Suprapubic skin (tissue), 4 donors: ENCODE measurements around the gene CCK.

Experiments used
- CTCF ChIP-seq, 2 donors: fragments of 200-600 bp in 1 of 2; fragments of 450-650 bp in 1 of 2; sonication (generic) in 1 of 2; IDR thresholded peaks; one replicate each; pipeline ENCODE4 v1.5.1; 2016 to 2019; ENCODE audit warnings: antibody characterized with exemption in 2 of 2, mild to moderate bottlenecking in 1 of 2, moderate library complexity in 1 of 2
- POLR2A ChIP-seq, 2 donors: fragments of 450-650 bp; IDR thresholded peaks; one replicate each; pipeline ENCODE4 v1.6.1; 2017; ENCODE audit warnings: antibody characterized with exemption in 2 of 2, mild to moderate bottlenecking in 2 of 2, moderate library complexity in 2 of 2
- POLR2AphosphoS5 ChIP-seq, 3 donors: sonication (generic); formaldehyde crosslinking; IDR thresholded peaks; one replicate each; pipeline ENCODE4 v1.6.1; 2017; ENCODE audit warnings: antibody characterized with exemption in 3 of 3

- TF ChIP-seq CTCF (IDR thresholded peaks at IDR 0.05) (no peak), POLR2A (IDR thresholded peaks at IDR 0.05) (no peak), POLR2AphosphoS5 (IDR thresholded peaks at IDR 0.05) (no peak)
Measured at GRCh38 chr3:42263354-42264346, 2.3 kb downstream of the CCK start.
